HCT116 (cell line): ENCODE measurements around the gene COPE. TPM values are rescaled to one million over a fixed set of nuclear protein-coding genes. Genes with fewer than 3 reads are reported as not detected.

ENCODE experiments used
- ATAC-seq: fragments of 200-7000 bp; cut with Tn5 transposase; 2 replicates; pipeline ENCODE4 v1.9.1; 2020; ENCODE audit warnings: mild to moderate bottlenecking, moderate library complexity
- BruUV-seq: library from RNA; stranded (reverse); fragments of 400-500 nt; replicated peaks from 2 replicates; lab custom pipeline; 2021; lab: Mats Ljungman, UMichigan
- CTCF ChIA-PET: fragments of 300-600 bp; sonication (Branson Sonifier 250); formaldehyde crosslinking; loops from one replicate; lab custom pipeline; 2021; ENCODE audit warnings: antibody characterized with exemption; lab: Charles Lee
- POLR2A ChIA-PET: fragments of 300-600, 350-600 bp; sonication (Branson Sonifier 250); formaldehyde crosslinking; loops from one replicate; lab custom pipeline; 2021; ENCODE audit warnings: antibody characterized with exemption; lab: Charles Lee
- RAD21 ChIA-PET, 2 experiments: fragments of 300-600 bp; sonication (Branson Sonifier 250); formaldehyde crosslinking; loops; one replicate each; lab custom pipeline; 2023; ENCODE audit warnings: low total read pairs in 2 of 2; ENCODE audit not compliant: uncharacterized antibody in 2 of 2, unreplicated experiment in 2 of 2, low non-redundant PET in 1 of 2; lab: Charles Lee
- DNase-seq: peaks from one replicate; pipeline ENCODE4 v3.0.0-alpha.2; 2010; ENCODE audit warnings: low read depth, low spot score
- H2AFZ ChIP-seq: fragments of 200-600 bp; shearing (Covaris generic), sonication (generic); 2 replicates; pipeline ENCODE4 v1.6.1; 2017; ENCODE audit warnings: low read depth, mixed run types, mixed read lengths, antibody characterized with exemption, low read length; ENCODE audit not compliant: poor library complexity, severe bottlenecking
- H3K27ac ChIP-seq: 2 replicates; pipeline ENCODE4 v1.5.1; 2012; ENCODE audit warnings: low read depth, low read length
- H3K27me3 ChIP-seq: fragments of 200-600 bp; sonication (generic); 2 replicates; pipeline ENCODE4 v1.6.1; 2016; ENCODE audit warnings: mixed run types, low read length, mixed read lengths; ENCODE audit not compliant: insufficient read depth
- H3K36me3 ChIP-seq, 2 experiments: fragments of 200-500 bp in 1 of 2; fragments of 200-600 bp in 1 of 2; sonication (Bioruptor generic) in 1 of 2; sonication (generic) in 1 of 2; 2 replicates each; pipeline versions ENCODE4 v1.5.1 to v1.6.1; 2014 to 2016; ENCODE audit warnings: low read length in 2 of 2, inconsistent platforms in 1 of 2, mixed read lengths in 1 of 2, mixed run types in 1 of 2; ENCODE audit not compliant: insufficient read depth in 2 of 2, control insufficient read depth in 1 of 2
- H3K4me1 ChIP-seq, 2 experiments: fragments of 200-600 bp in 1 of 2; sonication (generic) in 1 of 2; 2 replicates each; pipeline versions ENCODE4 v1.5.1 to v1.6.1; 2012 to 2017; ENCODE audit warnings: low read length in 2 of 2, inconsistent platforms in 1 of 2, mild to moderate bottlenecking in 1 of 2, mixed read lengths in 1 of 2, mixed run types in 1 of 2, moderate library complexity in 1 of 2; ENCODE audit not compliant: insufficient read depth in 2 of 2, control insufficient read depth in 1 of 2
- H3K4me2 ChIP-seq: fragments of 200-600 bp; sonication (generic); 2 replicates; pipeline ENCODE4 v1.6.1; 2017; ENCODE audit warnings: mixed run types, low read length, mixed read lengths
- H3K4me3 ChIP-seq, 2 experiments: fragments of 200-600 bp in 1 of 2; sonication (generic) in 1 of 2; replicated peaks in 1 of 2; 2 replicates each; pipeline ENCODE4 v1.5.1; 2011 to 2016; ENCODE audit warnings: low read length in 2 of 2, control low read depth in 1 of 2, low read depth in 1 of 2, mild to moderate bottlenecking in 1 of 2, mixed read lengths in 1 of 2, mixed run types in 1 of 2
- H3K79me2 ChIP-seq: fragments of 200-600 bp; sonication (generic); 2 replicates; pipeline ENCODE4 v1.6.1; 2017; ENCODE audit warnings: mild to moderate bottlenecking, mixed run types, low read length, moderate library complexity, mixed read lengths; ENCODE audit not compliant: insufficient read depth
- H3K9ac ChIP-seq: fragments of 200-600 bp; sonication (generic); 2 replicates; pipeline ENCODE4 v1.6.1; 2016; ENCODE audit warnings: low read length, mixed read lengths
- H3K9me2 ChIP-seq: fragments of 200-600 bp; sonication (generic), shearing (Covaris generic); 2 replicates; pipeline ENCODE4 v1.6.1; 2017; ENCODE audit warnings: mixed run types, mild to moderate bottlenecking, moderate library complexity; ENCODE audit not compliant: insufficient read depth
- H3K9me3 ChIP-seq, 2 experiments: fragments of 200-500 bp in 1 of 2; fragments of 200-600 bp in 1 of 2; sonication (Bioruptor generic) in 1 of 2; sonication (generic) in 1 of 2; 2 replicates each; pipeline ENCODE4 v1.6.1; 2014 to 2017; ENCODE audit warnings: low read length in 2 of 2, mixed read lengths in 2 of 2, inconsistent platforms in 1 of 2, low read depth in 1 of 2, mild to moderate bottlenecking in 1 of 2, mixed run types in 1 of 2, moderate library complexity in 1 of 2; ENCODE audit not compliant: control insufficient read depth in 1 of 2, insufficient read depth in 1 of 2
- H4K20me1 ChIP-seq: fragments of 200-600 bp; sonication (generic), shearing (Covaris generic); 2 replicates; pipeline ENCODE4 v1.6.1; 2017; ENCODE audit warnings: mixed run types, mild to moderate bottlenecking, moderate library complexity; ENCODE audit not compliant: insufficient read depth
- CBX3 ChIP-seq: IDR thresholded peaks from 2 replicates; pipeline ENCODE4 v1.6.1; 2012; ENCODE audit warnings: low read depth
- CEBPB ChIP-seq: IDR thresholded peaks from 2 replicates; pipeline ENCODE4 v1.6.1; 2012; ENCODE audit warnings: low read depth
- EGR1 ChIP-seq: IDR thresholded peaks from 2 replicates; pipeline ENCODE4 v1.6.1; 2012; ENCODE audit warnings: low read depth
- EZH2 ChIP-seq: fragments of 200-600 bp; sonication (generic); IDR thresholded peaks from 2 replicates; pipeline ENCODE4 v1.6.1; 2017; ENCODE audit warnings: antibody characterized with exemption, mixed run types
- EZH2phosphoT487 ChIP-seq: fragments of 200-600 bp; IDR thresholded peaks from 2 replicates; pipeline ENCODE4 v1.6.1; 2018; ENCODE audit warnings: antibody characterized with exemption, borderline replicate concordance
- FOSL1 ChIP-seq: IDR thresholded peaks from 2 replicates; pipeline ENCODE4 v1.6.1; 2012; ENCODE audit warnings: low read depth
- SIN3A ChIP-seq: IDR thresholded peaks from 2 replicates; pipeline ENCODE4 v1.6.1; 2012; ENCODE audit warnings: low read depth
- SRF ChIP-seq: IDR thresholded peaks from 2 replicates; pipeline ENCODE4 v1.6.1; 2012; ENCODE audit warnings: low read depth
- YY1 ChIP-seq: IDR thresholded peaks from 2 replicates; pipeline ENCODE4 v1.6.1; 2011; ENCODE audit warnings: low read length, low read depth, moderate library complexity, mild to moderate bottlenecking; ENCODE audit not compliant: insufficient replicate concordance; ENCODE audit errors: extremely low read depth
- intact Hi-C: fragments of 100-400 bp; cut with micrococcal nuclease; formaldehyde crosslinking; loops from 2 replicates; pipeline ENCODE4 v1.10.0; 2022
- total RNA-seq: library from RNA; stranded (reverse); gene quantifications from one replicate; pipeline ENCODE4 v1.2.1, GENCODE V29; 2021; ENCODE audit not compliant: unreplicated experiment
- TF ChIP-seq, protein P1 (sequence below), 3 experiments: fragments of 200-600 bp in 1 of 3; sonication (generic) in 1 of 3; IDR thresholded peaks in 2 of 3; conservative IDR thresholded peaks in 1 of 3; 2 replicates each; pipeline ENCODE4 v1.5.1; 2012 to 2017; ENCODE audit warnings: low read depth in 2 of 3, low read length in 2 of 3, antibody characterized with exemption in 1 of 3, borderline replicate concordance in 1 of 3, control low read depth in 1 of 3, mild to moderate bottlenecking in 1 of 3, mixed read lengths in 1 of 3, mixed run types in 1 of 3, moderate library complexity in 1 of 3; ENCODE audit not compliant: insufficient read depth in 1 of 3

COPE gene
- total RNA-seq, 1 experiment from 2014 or later: 263 TPM

DNA sequence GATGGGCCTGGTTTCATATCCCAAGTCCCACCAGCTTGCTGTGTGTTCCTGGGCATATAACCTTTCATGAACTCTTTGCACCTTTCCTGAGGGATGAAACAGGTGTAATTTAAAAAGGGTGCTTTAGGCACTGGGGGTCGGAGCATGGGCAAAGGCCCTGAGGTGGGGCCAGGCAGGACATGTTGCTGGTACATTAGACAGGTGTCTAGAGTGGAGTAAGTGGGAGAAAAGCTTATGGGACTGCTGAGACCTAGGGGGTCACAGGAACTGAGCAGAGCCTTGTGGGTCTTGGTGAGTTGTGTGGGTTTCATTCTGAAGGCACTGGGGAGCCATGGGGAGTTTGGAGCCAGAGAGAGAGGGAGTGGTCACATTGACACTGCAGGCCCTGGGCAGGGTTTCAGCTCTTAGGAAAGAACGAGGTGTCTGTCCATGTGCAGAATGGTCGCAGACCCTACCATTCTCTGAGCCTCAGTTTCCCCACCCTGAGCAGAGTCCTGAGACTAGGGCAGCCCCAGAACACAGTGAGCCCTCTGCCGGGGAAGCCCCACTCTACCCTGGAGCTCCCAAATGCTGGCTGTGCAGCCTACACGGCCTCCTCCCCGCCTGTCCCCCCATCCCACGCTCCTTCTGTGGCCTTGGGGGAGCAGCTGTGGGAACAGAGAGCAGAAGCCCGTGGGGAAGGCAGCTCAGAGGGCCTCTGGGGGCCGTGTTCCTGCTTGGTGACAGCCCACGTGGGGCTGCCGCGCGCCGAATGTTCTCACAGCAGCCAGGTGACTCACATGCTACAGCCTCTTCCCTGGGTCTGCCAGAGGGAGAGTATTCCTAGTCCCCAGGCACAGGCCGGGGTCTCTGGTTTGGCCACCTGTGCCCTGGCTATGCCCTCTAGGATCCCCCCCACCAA is 29.1 kb upstream of the COPE start:
- CTCF ChIA-PET: no interaction called here
- Histone ChIP-seq H3K27me3 (no peaks in the 10 kb centered on the region), H3K4me1 (peaks cover 0 to 5% of the 10 kb centered on the region in 2 experiments; a peak in 1 of 4 replicates)
- no peak for DNase-seq
- TF ChIP-seq, protein P1, sequence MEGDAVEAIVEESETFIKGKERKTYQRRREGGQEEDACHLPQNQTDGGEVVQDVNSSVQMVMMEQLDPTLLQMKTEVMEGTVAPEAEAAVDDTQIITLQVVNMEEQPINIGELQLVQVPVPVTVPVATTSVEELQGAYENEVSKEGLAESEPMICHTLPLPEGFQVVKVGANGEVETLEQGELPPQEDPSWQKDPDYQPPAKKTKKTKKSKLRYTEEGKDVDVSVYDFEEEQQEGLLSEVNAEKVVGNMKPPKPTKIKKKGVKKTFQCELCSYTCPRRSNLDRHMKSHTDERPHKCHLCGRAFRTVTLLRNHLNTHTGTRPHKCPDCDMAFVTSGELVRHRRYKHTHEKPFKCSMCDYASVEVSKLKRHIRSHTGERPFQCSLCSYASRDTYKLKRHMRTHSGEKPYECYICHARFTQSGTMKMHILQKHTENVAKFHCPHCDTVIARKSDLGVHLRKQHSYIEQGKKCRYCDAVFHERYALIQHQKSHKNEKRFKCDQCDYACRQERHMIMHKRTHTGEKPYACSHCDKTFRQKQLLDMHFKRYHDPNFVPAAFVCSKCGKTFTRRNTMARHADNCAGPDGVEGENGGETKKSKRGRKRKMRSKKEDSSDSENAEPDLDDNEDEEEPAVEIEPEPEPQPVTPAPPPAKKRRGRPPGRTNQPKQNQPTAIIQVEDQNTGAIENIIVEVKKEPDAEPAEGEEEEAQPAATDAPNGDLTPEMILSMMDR (IDR thresholded peaks at IDR 0.05 in 2 of 3, conservative IDR thresholded peaks at IDR 0.05 in 1 of 3; ENCODE audit: borderline replicate concordance in 1 of 3, insufficient read depth in 1 of 3, low read depth in 2 of 3, low read length in 2 of 3): no peak
- TF ChIP-seq EZH2 (no peak), CBX3 (no peak), SRF (no peak), EGR1 (no peak), EZH2phosphoT487 (no peak), FOSL1 (no peak), YY1 (no peak), SIN3A (no peak), CEBPB (no peak)
- TF ChIP-seq, all 23 proteins: peak for 0
- Histone ChIP-seq H3K36me3 (no peaks in the 10 kb centered on the region), H3K27ac (no peak overlapping the region), H3K9me2 (no peaks in the 10 kb centered on the region), H2AFZ (no peak overlapping the region), H3K4me3 (no peak overlapping the region), H3K9ac (no peak overlapping the region), H3K9me3 (no peaks in the 10 kb centered on the region), H4K20me1 (no peaks in the 10 kb centered on the region), H3K79me2 (no peaks in the 10 kb centered on the region), H3K4me2 (no peak overlapping the region)
- ChIA-PET POLR2A (no interaction called here), RAD21 (no interaction called here)
- BruUV-seq: no TSS peak
- intact Hi-C loops: no loop called here
- ATAC-seq: no peak
